ENCODE results near the gene HOXA3. TPM values are rescaled to one million over a fixed set of nuclear protein-coding genes. Genes with fewer than 3 reads are reported as not detected.
A peak's percentile ranks its signal among the peaks of the same experiment; 100 is the strongest.

The HOXA3 gene
- total RNA-seq, 2 donors from 2014 or later, result not detected

- Histone ChIP-seq H3K9me3 (ENCODE audit: control insufficient read depth, low read length) (peaks cover 38% of the 10 kb centered on the region), H3K27ac (ENCODE audit: low read depth, low read length) (no peak overlapping the region), H3K4me1 (ENCODE audit: control insufficient read depth, insufficient read depth, low read length) (no peaks in the 10 kb centered on the region), H3K9ac (ENCODE audit: extremely low read depth, low read length, poor library complexity, severe bottlenecking) (no peak overlapping the region), H3K4me3 (ENCODE audit: low read length) (no peak overlapping the region), H3K27me3 (ENCODE audit: control insufficient read depth, insufficient read depth, low read length, poor library complexity, severe bottlenecking) (peaks cover 100% of the 10 kb centered on the region), H3K36me3 (ENCODE audit: control insufficient read depth, insufficient read depth, low read length) (no peaks in the 10 kb centered on the region)
- 15% methylated on average over 20 to 48 of the region's 48 CpGs for WGBS, 2 experiments (ENCODE audit: insufficient coverage in 1 of 2, insufficient read length in 1 of 2)
- no peak for TF ChIP-seq CTCF (conservative IDR thresholded peaks at IDR 0.05)
- Mint-ChIP-seq H3K9me3 (peaks cover 43% of the 10 kb centered on the region), H3K27ac (no peak overlapping the region), H3K4me1 (no peaks in the 10 kb centered on the region), H3K4me3 (no peak overlapping the region), H3K27me3 (ENCODE audit: insufficient read depth) (peaks cover 100% of the 10 kb centered on the region), H3K36me3 (ENCODE audit: low read depth) (peaks cover 2% of the 10 kb centered on the region)
- DNase-seq, result peak; percentile 58
Observed at GRCh38 chr7:27154901-27155815, 2.8 kb upstream of the HOXA3 start.

- peaks cover 100% of the 10 kb centered on the region for H3K27me3 Mint-ChIP-seq (ENCODE audit: insufficient read depth)
- no peaks in the 10 kb centered on the region for H3K4me1 Mint-ChIP-seq
- no peak overlapping the region for H3K27ac ChIP-seq (ENCODE audit: low read depth, low read length)
- H3K36me3 ChIP-seq (ENCODE audit: control insufficient read depth, insufficient read depth, low read length), result no peaks in the 10 kb centered on the region
- peaks cover 38% of the 10 kb centered on the region for H3K9me3 ChIP-seq (ENCODE audit: control insufficient read depth, low read length)
- H3K4me3 Mint-ChIP-seq, result no peak overlapping the region
- no peak overlapping the region for H3K4me3 ChIP-seq (ENCODE audit: low read length)
- peaks cover 2% of the 10 kb centered on the region for H3K36me3 Mint-ChIP-seq (ENCODE audit: low read depth)
- peaks cover 100% of the 10 kb centered on the region for H3K27me3 ChIP-seq (ENCODE audit: control insufficient read depth, insufficient read depth, low read length, poor library complexity, severe bottlenecking)
- no peak overlapping the region for H3K27ac Mint-ChIP-seq
- DNase-seq, result peak; percentile 36
- WGBS, 2 experiments (ENCODE audit: insufficient coverage in 1 of 2, insufficient read length in 1 of 2), result 44 to 67% methylated on average over 1 to 10 of the region's 10 CpGs
- peaks cover 43% of the 10 kb centered on the region for H3K9me3 Mint-ChIP-seq
- no peak for TF ChIP-seq CTCF (conservative IDR thresholded peaks at IDR 0.05)
- H3K9ac ChIP-seq (ENCODE audit: extremely low read depth, low read length, poor library complexity, severe bottlenecking), result no peak overlapping the region
- no peaks in the 10 kb centered on the region for H3K4me1 ChIP-seq (ENCODE audit: control insufficient read depth, insufficient read depth, low read length)
Observed at GRCh38 chr7:27154369-27154768, 2.0 kb upstream of the HOXA3 start.

- Histone ChIP-seq H3K27ac (ENCODE audit: low read depth, low read length) (no peak overlapping the region), H3K9me3 (ENCODE audit: control insufficient read depth, low read length) (peaks cover 29% of the 10 kb centered on the region), H3K4me1 (ENCODE audit: control insufficient read depth, insufficient read depth, low read length) (no peaks in the 10 kb centered on the region), H3K36me3 (ENCODE audit: control insufficient read depth, insufficient read depth, low read length) (no peaks in the 10 kb centered on the region), H3K4me3 (ENCODE audit: low read length) (no peak overlapping the region), H3K27me3 (ENCODE audit: control insufficient read depth, insufficient read depth, low read length, poor library complexity, severe bottlenecking) (peaks cover 100% of the 10 kb centered on the region), H3K9ac (ENCODE audit: extremely low read depth, low read length, poor library complexity, severe bottlenecking) (no peak overlapping the region)
- H3K4me1 Mint-ChIP-seq, result no peaks in the 10 kb centered on the region
- no peaks in the 10 kb centered on the region for H3K36me3 Mint-ChIP-seq (ENCODE audit: low read depth)
- no peak for DNase-seq
- WGBS, 2 experiments (ENCODE audit: insufficient coverage in 1 of 2, insufficient read length in 1 of 2), result 40% methylated on average over 3 of the region's 3 CpGs; no CpG with 5 or more reads in 1 of the 2 experiments
- no peak for TF ChIP-seq CTCF (conservative IDR thresholded peaks at IDR 0.05)
- H3K4me3 Mint-ChIP-seq, result no peak overlapping the region
- H3K9me3 Mint-ChIP-seq, result peaks cover 39% of the 10 kb centered on the region
- H3K27me3 Mint-ChIP-seq (ENCODE audit: insufficient read depth), result peaks cover 100% of the 10 kb centered on the region
- no peak overlapping the region for H3K27ac Mint-ChIP-seq
Observed at GRCh38 chr7:27153526-27153925, 1.1 kb upstream of the HOXA3 start.
